IMR-90 (cell line): ENCODE measurements around the gene SYCP2.

Source experiments
- CTCF ChIP-seq: conservative IDR thresholded peaks from 2 replicates; pipeline ENCODE4 v1.5.1; 2012; ENCODE audit warnings: mild to moderate bottlenecking, low read depth, low read length, improper control_type of control experiment
- FOS ChIP-seq: fragments of 150-350 bp; IDR thresholded peaks from 2 replicates; pipeline ENCODE4 v1.6.1; 2016; ENCODE audit warnings: low read depth, low read length
- MAFK ChIP-seq: IDR thresholded peaks from 2 replicates; pipeline ENCODE4 v1.6.1; 2012; ENCODE audit warnings: low read depth, low read length, improper control_type of control experiment
- MAZ ChIP-seq: IDR thresholded peaks from 2 replicates; pipeline ENCODE4 v1.6.1; 2012; ENCODE audit warnings: low read depth, mild to moderate bottlenecking, low read length, improper control_type of control experiment, moderate library complexity, borderline replicate concordance
- MXI1 ChIP-seq: IDR thresholded peaks from 2 replicates; pipeline ENCODE4 v1.6.1; 2012; ENCODE audit warnings: low read depth, mild to moderate bottlenecking, low read length, moderate library complexity, borderline replicate concordance
- POLR2A ChIP-seq: IDR thresholded peaks from 2 replicates; pipeline ENCODE4 v1.6.1; 2012; ENCODE audit warnings: mild to moderate bottlenecking, low read depth, low read length
- RAD21 ChIP-seq: IDR thresholded peaks from 2 replicates; pipeline ENCODE4 v1.6.1; 2012; ENCODE audit warnings: low read length, improper control_type of control experiment
- RFX5 ChIP-seq: IDR thresholded peaks from 2 replicates; pipeline ENCODE4 v1.8.0; 2012; ENCODE audit warnings: low read depth, mild to moderate bottlenecking, low read length, moderate library complexity
- USF2 ChIP-seq: fragments of 150-350 bp; IDR thresholded peaks from 2 replicates; pipeline ENCODE4 v1.6.1; 2017; ENCODE audit warnings: mild to moderate bottlenecking, antibody characterized with exemption, low read length, low read depth

GRCh38 chr20:59940956-59941294 lies 7.5 kb upstream of the SYCP2 start:
- no peak for TF ChIP-seq CTCF
- TF ChIP-seq POLR2A, result no peak
- no peak for TF ChIP-seq USF2
- TF ChIP-seq FOS, result no peak
- TF ChIP-seq RAD21, result no peak
- no peak for TF ChIP-seq MAFK
- TF ChIP-seq MAZ, result no peak
- TF ChIP-seq RFX5, result no peak
- TF ChIP-seq MXI1, result no peak
